HepG2 (cell line): ENCODE measurements around the gene ZNF141. TPM values are rescaled to one million over a fixed set of nuclear protein-coding genes. Genes with fewer than 3 reads are reported as not detected.

Source experiments
- ATAC-seq: fragments of 200-7000 bp; cut with Tn5 transposase; 3 replicates; pipeline ENCODE4 v1.9.1; 2020; ENCODE audit warnings: mild to moderate bottlenecking, moderate library complexity
- BruUV-seq: library from RNA; stranded (reverse); fragments of 400-500 nt; replicated peaks from 2 replicates; lab custom pipeline; 2021; lab: Mats Ljungman, UMichigan
- CTCF ChIA-PET: fragments of 300-600 bp; formaldehyde crosslinking; extraction: SDS; loops from one replicate; lab custom pipeline; 2021; ENCODE audit warnings: low total read pairs, inconsistent platforms, low intra/inter-chr PET ratio; lab: Yijun Ruan, JAX
- POLR2A ChIA-PET: fragments of 350-600 bp; sonication (Branson Sonifier 250); formaldehyde crosslinking; loops from one replicate; lab custom pipeline; 2020; ENCODE audit warnings: antibody characterized with exemption, inconsistent platforms; lab: Yijun Ruan, JAX
- DNase-seq: peaks from one replicate; pipeline ENCODE4 v3.0.0-alpha.2; 2015; ENCODE audit warnings: low spot score
- FAIRE-seq: peaks from 3 replicates; lab custom pipeline; 2011; peaks lifted over from hg19 to GRCh38; lab: Jason Lieb, UNC
- H2AFZ ChIP-seq: one replicate; pipeline ENCODE4 v1.6.1; 2011; ENCODE audit warnings: low read length, inconsistent platforms
- H3K27ac ChIP-seq: fragments of 300-600 bp; 3 replicates; pipeline ENCODE4 v1.8.0; 2011; ENCODE audit warnings: mixed run types, mild to moderate bottlenecking, mixed read lengths, low read length, inconsistent platforms; ENCODE audit not compliant: insufficient read depth; ENCODE audit errors: extremely low read length
- H3K27me3 ChIP-seq, 2 experiments: fragments of 200-600 bp in 1 of 2; 2 replicates in 1 of 2; 3 replicates in 1 of 2; pipeline versions ENCODE4 v1.6.0 to v1.8.0; 2011; ENCODE audit warnings: low read length in 2 of 2, mild to moderate bottlenecking in 2 of 2, moderate library complexity in 2 of 2, inconsistent platforms in 1 of 2; ENCODE audit not compliant: insufficient read depth in 2 of 2, control insufficient read depth in 1 of 2
- H3K36me3 ChIP-seq, 2 experiments: fragments of 200-600 bp in 1 of 2; replicated peaks in 1 of 2; 2 replicates in 1 of 2; 3 replicates in 1 of 2; pipeline versions ENCODE4 v1.5.1 to v1.8.0; 2011; ENCODE audit warnings: low read length in 2 of 2, inconsistent platforms in 1 of 2; ENCODE audit not compliant: insufficient read depth in 2 of 2, control insufficient read depth in 1 of 2
- H3K4me1 ChIP-seq: 2 replicates; pipeline ENCODE4 v1.5.1; 2012; ENCODE audit warnings: low read length, inconsistent platforms; ENCODE audit not compliant: insufficient read depth
- H3K4me2 ChIP-seq: 2 replicates; pipeline ENCODE4 v1.6.0; 2011; ENCODE audit warnings: low read depth, low read length, inconsistent platforms
- H3K4me3 ChIP-seq, 3 experiments: fragments of 200-600 bp in 1 of 3; sonication (generic), shearing (Covaris generic) in 1 of 3; replicated peaks in 1 of 3; 2 replicates each; pipeline ENCODE4 v1.5.1; 2011 to 2016; ENCODE audit warnings: low read length in 3 of 3, inconsistent platforms in 2 of 3, low read depth in 2 of 3, mild to moderate bottlenecking in 2 of 3, control low read depth in 1 of 3, mixed read lengths in 1 of 3; ENCODE audit not compliant: insufficient read depth in 1 of 3
- H3K79me2 ChIP-seq: one replicate; pipeline ENCODE4 v1.6.1; 2011; ENCODE audit warnings: low read length, inconsistent platforms; ENCODE audit not compliant: insufficient read depth
- H3K9ac ChIP-seq: 2 replicates; pipeline ENCODE4 v1.6.0; 2011; ENCODE audit warnings: mild to moderate bottlenecking, low read depth, low read length, inconsistent platforms; ENCODE audit not compliant: insufficient read depth
- H3K9me3 ChIP-seq: 2 replicates; pipeline ENCODE4 v1.5.1; 2012; ENCODE audit warnings: mild to moderate bottlenecking, low read length
- H4K20me1 ChIP-seq: 2 replicates; pipeline ENCODE4 v1.6.0; 2011; ENCODE audit warnings: inconsistent platforms, mild to moderate bottlenecking, low read length, moderate library complexity; ENCODE audit not compliant: insufficient read depth
- MED13 ChIP-seq: sonication (generic); formaldehyde crosslinking; IDR thresholded peaks from 2 replicates; pipeline ENCODE4 v1.5.0; 2020; ENCODE audit warnings: missing genetic modification reagents
- ZFYVE20 ChIP-seq: sonication (generic); formaldehyde crosslinking; IDR thresholded peaks from 2 replicates; pipeline ENCODE4 v1.8.0; 2023; ENCODE audit warnings: low read depth, mild to moderate bottlenecking, moderate library complexity, missing genetic modification reagents, borderline replicate concordance
- ZNF224 ChIP-seq: sonication (generic); formaldehyde crosslinking; IDR thresholded peaks from 2 replicates; pipeline ENCODE4 v1.5.0; 2020; ENCODE audit warnings: mild to moderate bottlenecking, missing genetic modification reagents
- ZNF274 ChIP-seq: sonication (generic); formaldehyde crosslinking; IDR thresholded peaks from 2 replicates; pipeline ENCODE4 v1.5.1; 2020; ENCODE audit warnings: mild to moderate bottlenecking, missing genetic modification reagents
- ZNF317 ChIP-seq: sonication (generic); formaldehyde crosslinking; IDR thresholded peaks from 2 replicates; pipeline ENCODE4 v1.5.0; 2020; ENCODE audit warnings: mild to moderate bottlenecking, missing genetic modification reagents
- ZNF841 ChIP-seq: sonication (generic); formaldehyde crosslinking; IDR thresholded peaks from 2 replicates; pipeline ENCODE4 v1.8.1; 2023; ENCODE audit warnings: missing genetic modification reagents, borderline replicate concordance
- WGBS: methylation state at CpG from one replicate; pipeline ENCODE4 v1.1.6; 2017; ENCODE audit warnings: low lambda C conversion rate; 5-methylcytosine and 5-hydroxymethylcytosine counted together
- in situ Hi-C: cut with HindIII; loops from 2 replicates; pipeline ENCODE4 v1.10.0; 2017; ENCODE audit warnings: low pct_unique_long_range_greater_than_20kb; ENCODE audit not compliant: extremely low pct_ligation_motif_present
- intact Hi-C: fragments of 100-400 bp; cut with micrococcal nuclease; formaldehyde crosslinking; loops from one replicate; pipeline ENCODE4 v1.10.0; 2022; ENCODE audit not compliant: unreplicated experiment
- polyA plus RNA-seq, 8 experiments: library from polyadenylated mRNA; depleted of rRNA in 3 of 8; stranded (reverse) in 7 of 8; unstranded in 1 of 8; fragments of >200 nt; fragmentation: Illumina TruSeq in 4 of 8; extraction: Trizol in 4 of 8; gene quantifications; 2 replicates each; pipeline versions ENCODE4 v1.2.1 to v1.2.3, GENCODE V29; 2011 to 2016; ENCODE audit warnings: low read depth in 4 of 8, missing spikeins in 1 of 8, mixed read lengths in 1 of 8; ENCODE audit not compliant: insufficient read depth in 1 of 8
- total RNA-seq, 5 experiments: library from RNA; depleted of rRNA; stranded (reverse); fragments of >200 nt; fragmentation: Illumina TruSeq; extraction: Trizol; gene quantifications; 2 replicates each; pipeline ENCODE4 v1.2.3, GENCODE V29; 2016; ENCODE audit warnings: low read depth in 1 of 5

ZNF141 gene
- total and polyA plus RNA-seq, 2 of the 13 experiments (the other 11 are each of a cell fraction or from before 2014, with no cell fraction given), result not detected

DNA sequence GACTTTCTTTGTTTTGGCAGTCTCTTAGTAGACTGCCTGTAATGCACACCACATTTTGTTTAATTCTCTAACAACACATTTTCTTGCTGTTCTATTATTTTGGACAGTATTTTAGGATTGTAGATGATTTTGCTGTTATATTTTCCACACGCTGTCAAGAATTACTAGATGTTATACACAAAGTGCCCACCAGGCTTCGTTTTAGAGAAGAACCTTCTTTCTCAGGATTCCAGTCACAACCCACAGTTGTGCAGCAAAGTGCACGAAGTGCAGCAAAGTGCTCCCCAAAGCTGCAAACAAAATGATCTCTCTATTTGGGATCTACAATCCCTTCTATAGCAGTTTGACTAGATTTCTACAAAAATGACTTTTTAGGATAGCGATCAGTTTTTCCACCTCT lies 2.4 kb downstream of the ZNF141 start:
- CTCF ChIA-PET, result no interaction called here
- H3K4me2 ChIP-seq, result no peak overlapping the region
- 25% methylated on average over 4 of the region's 4 CpGs for WGBS
- ATAC-seq (no peak), FAIRE-seq (no peak), DNase-seq (no peak)
- no peak overlapping the region for H2AFZ ChIP-seq
- H3K9me3 ChIP-seq, result peaks cover 77% of the 10 kb centered on the region
- H4K20me1 ChIP-seq, result no peaks in the 10 kb centered on the region
- BruUV-seq, result no TSS peak
- in situ Hi-C loops (no loop called here), intact Hi-C loops (no loop called here)
- H3K79me2 ChIP-seq, result no peaks in the 10 kb centered on the region
- POLR2A ChIA-PET, result no interaction called here
- no peak overlapping the region for H3K27ac ChIP-seq
- no peak overlapping the region for H3K4me3 ChIP-seq
- no peaks in the 10 kb centered on the region for H3K36me3 ChIP-seq
- no peak overlapping the region for H3K9ac ChIP-seq
- H3K27me3 ChIP-seq, result no peaks in the 10 kb centered on the region
- no peaks in the 10 kb centered on the region for H3K4me1 ChIP-seq
- TF ChIP-seq ZFYVE20 (CRISPR knock-in tag) (no peak), ZNF224 (CRISPR knock-in tag) (no peak), MED13 (CRISPR knock-in tag) (no peak), ZNF841 (CRISPR knock-in tag) (no peak)
- TF ChIP-seq, all 625 proteins: peak for 0

DNA sequence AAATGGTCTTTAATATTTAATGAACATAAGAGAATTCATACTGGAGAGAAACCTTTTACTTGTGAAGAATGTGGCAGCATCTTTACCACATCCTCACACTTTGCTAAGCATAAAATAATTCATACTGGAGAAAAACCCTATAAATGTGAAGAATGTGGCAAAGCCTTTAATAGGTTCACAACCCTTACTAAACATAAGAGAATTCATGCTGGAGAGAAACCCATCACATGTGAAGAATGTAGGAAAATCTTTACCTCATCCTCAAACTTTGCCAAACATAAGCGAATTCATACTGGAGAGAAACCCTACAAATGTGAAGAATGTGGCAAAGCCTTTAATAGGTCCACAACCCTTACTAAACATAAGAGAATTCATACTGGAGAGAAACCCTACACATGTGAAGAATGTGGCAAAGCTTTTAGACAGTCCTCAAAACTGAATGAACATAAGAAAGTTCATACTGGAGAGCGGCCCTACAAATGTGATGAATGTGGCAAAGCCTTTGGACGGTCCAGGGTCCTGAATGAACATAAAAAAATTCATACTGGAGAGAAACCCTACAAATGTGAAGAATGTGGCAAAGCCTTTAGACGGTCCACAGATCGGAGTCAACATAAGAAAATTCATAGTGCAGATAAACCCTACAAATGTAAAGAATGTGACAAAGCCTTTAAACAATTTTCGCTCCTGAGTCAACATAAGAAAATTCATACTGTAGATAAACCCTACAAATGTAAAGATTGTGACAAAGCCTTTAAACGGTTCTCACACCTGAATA lies 35.6 kb downstream of the ZNF141 start:
- BruUV-seq, result no TSS peak
- no peaks in the 10 kb centered on the region for H3K36me3 ChIP-seq
- H3K4me2 ChIP-seq, result no peak overlapping the region
- no peak overlapping the region for H3K27ac ChIP-seq
- in situ Hi-C loops, result no loop called here
- no peaks in the 10 kb centered on the region for H4K20me1 ChIP-seq
- peaks cover 80% of the 10 kb centered on the region for H3K9me3 ChIP-seq
- no peak for FAIRE-seq
- TF ChIP-seq ZNF317 (CRISPR knock-in tag), result no peak
- TF ChIP-seq ZNF274 (CRISPR knock-in tag), result peak; percentile 40; the same call in 1 of the 2 replicates
- WGBS, result 31% methylated on average over 7 of the region's 7 CpGs
- H2AFZ ChIP-seq, result no peak overlapping the region
- DNase-seq, result no peak
- no peaks in the 10 kb centered on the region for H3K27me3 ChIP-seq
- no peaks in the 10 kb centered on the region for H3K79me2 ChIP-seq
- CTCF ChIA-PET, result no interaction called here
- H3K4me3 ChIP-seq, result no peak overlapping the region
- no peak for ATAC-seq
- no peak overlapping the region for H3K9ac ChIP-seq
- H3K4me1 ChIP-seq, result no peaks in the 10 kb centered on the region
- intact Hi-C loops, result no loop called here
- POLR2A ChIA-PET, result no interaction called here
